ENCODE data around the gene SOWAHD. TPM values are rescaled to one million over a fixed set of nuclear protein-coding genes. Genes with fewer than 3 reads are reported as not detected.

The SOWAHD gene
- 0.65 and 0.77 TPM in 2 replicates for polyA plus RNA-seq (2013)

- no CpG with 5 or more reads among the region's 59 CpGs for WGBS (ENCODE audit: extremely low coverage, insufficient coverage, insufficient read length)
- H3K27ac ChIP-seq (ENCODE audit: low read depth, low read length) = no peak within 1 kb of the TSS
- H4K12ac ChIP-seq (ENCODE audit: low read depth, low read length) = peak within 1 kb of the TSS; percentile 73
- H2AFZ ChIP-seq (ENCODE audit: insufficient read depth, low read length, poor library complexity) = peak within 1 kb of the TSS; percentile 78
- H3K4me3 ChIP-seq (ENCODE audit: low read depth, low read length) = peak within 1 kb of the TSS; percentile 70
- H2BK12ac ChIP-seq (ENCODE audit: low read length) = no peak within 1 kb of the TSS
- peak within 1 kb of the TSS; percentile 5 for H4K91ac ChIP-seq (ENCODE audit: low read depth, low read length)
- peaks cover 7% of the 10 kb centered on the region for H3K27me3 ChIP-seq (ENCODE audit: insufficient read depth, low read length)
- H2BK120ac ChIP-seq (ENCODE audit: insufficient read depth, low read length, poor library complexity) = no peak within 1 kb of the TSS
- no peak within 1 kb of the TSS for H2BK5ac ChIP-seq (ENCODE audit: low read depth, low read length, poor library complexity)
- peak within 1 kb of the TSS; percentile 48 for H2AK5ac ChIP-seq (ENCODE audit: low read length)
- H3K14ac ChIP-seq (ENCODE audit: low read length) = peak within 1 kb of the TSS; percentile 44
- no peak within 1 kb of the TSS for H3K4ac ChIP-seq (ENCODE audit: low read depth, low read length)
- peak within 1 kb of the TSS; percentile 89 for H3K4me2 ChIP-seq (ENCODE audit: low read length)
- no peak within 1 kb of the TSS for H3K9ac ChIP-seq (ENCODE audit: low read length)
- DNase-seq = peak; percentile 57 to 71
- no peaks in the 10 kb centered on the region for H3K9me3 ChIP-seq (ENCODE audit: insufficient read depth, low read depth, low read length)
- no peaks in the 10 kb centered on the region for H3K79me2 ChIP-seq (ENCODE audit: control insufficient read depth, insufficient read depth, low read length, poor library complexity)
- peaks cover 6% of the 10 kb centered on the region for H3K79me1 ChIP-seq (ENCODE audit: low read length)
- H3K36me3 ChIP-seq (ENCODE audit: control insufficient read depth in 1 of 2, insufficient read depth in 2 of 2, low read length in 2 of 2) = no peaks in the 10 kb centered on the region
- H4K8ac ChIP-seq (ENCODE audit: low read depth, low read length) = peak within 1 kb of the TSS; percentile 48
- peaks cover 8 to 11% of the 10 kb centered on the region in 2 experiments for H3K4me1 ChIP-seq (ENCODE audit: control insufficient read depth in 1 of 2, insufficient read depth in 2 of 2, low read length in 2 of 2)
- no peak within 1 kb of the TSS for H3K23ac ChIP-seq (ENCODE audit: low read length)
- no peak within 1 kb of the TSS for H3K18ac ChIP-seq (ENCODE audit: low read length)
Measured at GRCh38 chrX:119757979-119758730, at the start of gene SOWAHD. Gene SOWAHD (plus strand): TSS chrX:119758588. CDS start chrX:119758668, 80 bp downstream.

- no peak overlapping the region for H3K23ac ChIP-seq (ENCODE audit: low read length)
- no peak overlapping the region for H4K8ac ChIP-seq (ENCODE audit: low read depth, low read length)
- whole genome bisulfite sequencing (ENCODE audit: extremely low coverage, insufficient coverage, insufficient read length) = no CpG with 5 or more reads among the region's 2 CpGs
- H3K4ac ChIP-seq (ENCODE audit: low read depth, low read length) = no peak overlapping the region
- H3K4me3 ChIP-seq (ENCODE audit: low read depth, low read length) = no peak overlapping the region
- no peaks in the 10 kb centered on the region for H3K79me2 ChIP-seq (ENCODE audit: control insufficient read depth, insufficient read depth, low read length, poor library complexity)
- DNase-seq = no peak
- H4K12ac ChIP-seq (ENCODE audit: low read depth, low read length) = no peak overlapping the region
- H3K27ac ChIP-seq (ENCODE audit: low read depth, low read length) = no peak overlapping the region
- no peak overlapping the region for H3K14ac ChIP-seq (ENCODE audit: low read length)
- H3K9ac ChIP-seq (ENCODE audit: low read length) = no peak overlapping the region
- no peaks in the 10 kb centered on the region for H3K4me1 ChIP-seq (ENCODE audit: control insufficient read depth in 1 of 2, insufficient read depth in 2 of 2, low read length in 2 of 2)
- H3K27me3 ChIP-seq (ENCODE audit: insufficient read depth, low read length) = no peaks in the 10 kb centered on the region
- H2BK5ac ChIP-seq (ENCODE audit: low read depth, low read length, poor library complexity) = no peak overlapping the region
- no peak overlapping the region for H2BK12ac ChIP-seq (ENCODE audit: low read length)
- H2AFZ ChIP-seq (ENCODE audit: insufficient read depth, low read length, poor library complexity) = no peak overlapping the region
- H3K36me3 ChIP-seq (ENCODE audit: control insufficient read depth in 1 of 2, insufficient read depth in 2 of 2, low read length in 2 of 2) = no peaks in the 10 kb centered on the region
- H3K18ac ChIP-seq (ENCODE audit: low read length) = no peak overlapping the region
- no peaks in the 10 kb centered on the region for H3K79me1 ChIP-seq (ENCODE audit: low read length)
- H3K9me3 ChIP-seq (ENCODE audit: insufficient read depth, low read depth, low read length) = no peaks in the 10 kb centered on the region
- H2BK120ac ChIP-seq (ENCODE audit: insufficient read depth, low read length, poor library complexity) = no peak overlapping the region
- no peak overlapping the region for H4K91ac ChIP-seq (ENCODE audit: low read depth, low read length)
- no peak overlapping the region for H2AK5ac ChIP-seq (ENCODE audit: low read length)
- H3K4me2 ChIP-seq (ENCODE audit: low read length) = no peak overlapping the region
Measured at GRCh38 chrX:119708936-119709335, 49.5 kb upstream of the SOWAHD start.

- Histone ChIP-seq H3K14ac (ENCODE audit: low read length) (no peak overlapping the region), H3K4me1 (ENCODE audit: control insufficient read depth in 1 of 2, insufficient read depth in 2 of 2, low read length in 2 of 2) (no peaks in the 10 kb centered on the region), H3K79me2 (ENCODE audit: control insufficient read depth, insufficient read depth, low read length, poor library complexity) (no peaks in the 10 kb centered on the region), H4K8ac (ENCODE audit: low read depth, low read length) (no peak overlapping the region), H3K4me3 (ENCODE audit: low read depth, low read length) (no peak overlapping the region), H3K27ac (ENCODE audit: low read depth, low read length) (no peak overlapping the region), H3K79me1 (ENCODE audit: low read length) (no peaks in the 10 kb centered on the region), H3K9ac (ENCODE audit: low read length) (no peak overlapping the region), H3K36me3 (ENCODE audit: control insufficient read depth in 1 of 2, insufficient read depth in 2 of 2, low read length in 2 of 2) (no peaks in the 10 kb centered on the region), H4K91ac (ENCODE audit: low read depth, low read length) (no peak overlapping the region), H4K12ac (ENCODE audit: low read depth, low read length) (no peak overlapping the region), H3K4ac (ENCODE audit: low read depth, low read length) (no peak overlapping the region), H3K27me3 (ENCODE audit: insufficient read depth, low read length) (no peaks in the 10 kb centered on the region), H3K18ac (ENCODE audit: low read length) (no peak overlapping the region), H2BK120ac (ENCODE audit: insufficient read depth, low read length, poor library complexity) (no peak overlapping the region), H2BK12ac (ENCODE audit: low read length) (no peak overlapping the region), H3K9me3 (ENCODE audit: insufficient read depth, low read depth, low read length) (no peaks in the 10 kb centered on the region), H2AK5ac (ENCODE audit: low read length) (no peak overlapping the region), H3K4me2 (ENCODE audit: low read length) (no peak overlapping the region), H3K23ac (ENCODE audit: low read length) (no peak overlapping the region), H2BK5ac (ENCODE audit: low read depth, low read length, poor library complexity) (no peak overlapping the region), H2AFZ (ENCODE audit: insufficient read depth, low read length, poor library complexity) (no peak overlapping the region)
- no peak for DNase-seq
- WGBS (ENCODE audit: extremely low coverage, insufficient coverage, insufficient read length) = no CpG with 5 or more reads among the region's 3 CpGs
Measured at GRCh38 chrX:119709630-119710029, 48.8 kb upstream of the SOWAHD start.

GRCh38 chrX:119721487-119721886 is 36.9 kb upstream of the SOWAHD start:
- DNase-seq = no peak
- no peak overlapping the region for H4K91ac ChIP-seq (ENCODE audit: low read depth, low read length)

More at GRCh38 chrX:119721487-119721886, 36.9 kb upstream of the SOWAHD start:
- Histone ChIP-seq H3K23ac (ENCODE audit: low read length) (no peak overlapping the region), H4K8ac (ENCODE audit: low read depth, low read length) (no peak overlapping the region), H3K27ac (ENCODE audit: low read depth, low read length) (no peak overlapping the region), H2AK5ac (ENCODE audit: low read length) (no peak overlapping the region), H3K27me3 (ENCODE audit: insufficient read depth, low read length) (no peaks in the 10 kb centered on the region), H3K9me3 (ENCODE audit: insufficient read depth, low read depth, low read length) (no peaks in the 10 kb centered on the region), H3K4ac (ENCODE audit: low read depth, low read length) (no peak overlapping the region), H2BK5ac (ENCODE audit: low read depth, low read length, poor library complexity) (no peak overlapping the region), H3K4me1 (ENCODE audit: control insufficient read depth in 1 of 2, insufficient read depth in 2 of 2, low read length in 2 of 2) (no peaks in the 10 kb centered on the region), H2BK12ac (ENCODE audit: low read length) (no peak overlapping the region), H2AFZ (ENCODE audit: insufficient read depth, low read length, poor library complexity) (no peak overlapping the region), H3K14ac (ENCODE audit: low read length) (no peak overlapping the region), H3K79me2 (ENCODE audit: control insufficient read depth, insufficient read depth, low read length, poor library complexity) (no peaks in the 10 kb centered on the region), H3K9ac (ENCODE audit: low read length) (no peak overlapping the region), H3K36me3 (ENCODE audit: control insufficient read depth in 1 of 2, insufficient read depth in 2 of 2, low read length in 2 of 2) (no peaks in the 10 kb centered on the region), H3K4me3 (ENCODE audit: low read depth, low read length) (no peak overlapping the region), H3K18ac (ENCODE audit: low read length) (no peak overlapping the region), H4K12ac (ENCODE audit: low read depth, low read length) (no peak overlapping the region), H3K79me1 (ENCODE audit: low read length) (no peaks in the 10 kb centered on the region), H2BK120ac (ENCODE audit: insufficient read depth, low read length, poor library complexity) (no peak overlapping the region), H3K4me2 (ENCODE audit: low read length) (no peak overlapping the region)
- no CpG with 5 or more reads among the region's 6 CpGs for WGBS (ENCODE audit: extremely low coverage, insufficient coverage, insufficient read length)
